SK-N-SH (cell line): Measurements from ENCODE around the gene RRM2. TPM values are rescaled to one million over a fixed set of nuclear protein-coding genes. Genes with fewer than 3 reads are reported as not detected.

Experiments
- CTCF ChIA-PET: fragments of 300-600, 350-600 bp; formaldehyde crosslinking; extraction: SDS; loops from one replicate; lab custom pipeline; 2021; lab: Yijun Ruan, JAX
- POLR2A ChIA-PET: fragments of 350-600 bp; sonication (Branson Sonifier 250); formaldehyde crosslinking; extraction: SDS; loops from one replicate; lab custom pipeline; 2020; ENCODE audit warnings: antibody characterized with exemption, inconsistent platforms; lab: Yijun Ruan, JAX
- DNase-seq: peaks from one replicate; pipeline ENCODE4 v3.0.0; 2012
- H2AFZ ChIP-seq: fragments of 200-600 bp; sonication (generic); 2 replicates; pipeline ENCODE4 v1.8.1; 2016; ENCODE audit warnings: antibody characterized with exemption, mild to moderate bottlenecking, low read depth
- H3F3A ChIP-seq: fragments of 200-600 bp; sonication (generic); replicated peaks from 2 replicates; pipeline ENCODE3; 2016; ENCODE audit warnings: antibody characterized with exemption, mild to moderate bottlenecking; ENCODE audit not compliant: insufficient read depth
- H3K27ac ChIP-seq, 2 experiments: fragments of 200-500 bp in 1 of 2; fragments of 200-600 bp in 1 of 2; sonication (Bioruptor generic) in 1 of 2; sonication (generic), shearing (Covaris generic) in 1 of 2; 2 replicates each; pipeline versions ENCODE4 v1.5.1 to v1.6.1; 2014 to 2016; ENCODE audit warnings: low read depth in 2 of 2, inconsistent platforms in 1 of 2, low read length in 1 of 2, mild to moderate bottlenecking in 1 of 2, mixed read lengths in 1 of 2
- H3K27me3 ChIP-seq: fragments of 200-600 bp; sonication (generic), shearing (Covaris generic); 2 replicates; pipeline ENCODE4 v1.6.1; 2016; ENCODE audit warnings: mixed run types; ENCODE audit not compliant: insufficient read depth
- H3K36me3 ChIP-seq, 2 experiments: fragments of 200-500 bp in 1 of 2; fragments of 200-600 bp in 1 of 2; sonication (Bioruptor generic) in 1 of 2; sonication (generic) in 1 of 2; replicated peaks in 1 of 2; 2 replicates each; pipeline versions ENCODE3 to v1.5.1; 2014 to 2016; ENCODE audit warnings: low read length in 1 of 2, mild to moderate bottlenecking in 1 of 2; ENCODE audit not compliant: insufficient read depth in 2 of 2, control insufficient read depth in 1 of 2
- H3K4me1 ChIP-seq, 2 experiments: fragments of 200-500 bp in 1 of 2; fragments of 200-600 bp in 1 of 2; sonication (Bioruptor generic) in 1 of 2; sonication (generic), shearing (Covaris generic) in 1 of 2; 2 replicates each; pipeline versions ENCODE4 v1.5.1 to v1.6.1; 2014 to 2016; ENCODE audit warnings: low read depth in 1 of 2, low read length in 1 of 2, mixed run types in 1 of 2; ENCODE audit not compliant: insufficient read depth in 2 of 2, control insufficient read depth in 1 of 2
- H3K4me2 ChIP-seq: fragments of 200-600 bp; sonication (generic), shearing (Covaris generic); 2 replicates; pipeline ENCODE4 v1.6.1; 2017; ENCODE audit warnings: mixed run types
- H3K4me3 ChIP-seq, 2 experiments: fragments of 200-500 bp in 1 of 2; fragments of 200-600 bp in 1 of 2; sonication (Bioruptor generic) in 1 of 2; sonication (generic), shearing (Covaris generic) in 1 of 2; 2 replicates each; pipeline versions ENCODE4 v1.5.1 to v1.8.1; 2014 to 2016; ENCODE audit warnings: low read depth in 2 of 2, inconsistent platforms in 1 of 2, low read length in 1 of 2, mild to moderate bottlenecking in 1 of 2, mixed read lengths in 1 of 2, moderate library complexity in 1 of 2
- H3K79me2 ChIP-seq: fragments of 200-600 bp; sonication (generic); 2 replicates; pipeline ENCODE4 v1.8.1; 2017; ENCODE audit warnings: mild to moderate bottlenecking; ENCODE audit not compliant: insufficient read depth
- H3K9ac ChIP-seq: fragments of 200-600 bp; sonication (generic); 2 replicates; pipeline ENCODE4 v1.6.1; 2017; ENCODE audit warnings: mixed run types
- H3K9me2 ChIP-seq: fragments of 200-600 bp; sonication (generic); 2 replicates; pipeline ENCODE4 v1.6.1; 2017; ENCODE audit warnings: mixed run types
- H3K9me3 ChIP-seq: fragments of 200-600 bp; sonication (generic); 2 replicates; pipeline ENCODE4 v1.6.1; 2017; ENCODE audit warnings: mixed run types, mild to moderate bottlenecking, moderate library complexity
- H4K20me1 ChIP-seq: fragments of 200-600 bp; sonication (generic); 2 replicates; pipeline ENCODE4 v1.6.1; 2017; ENCODE audit warnings: mild to moderate bottlenecking, mixed run types; ENCODE audit not compliant: insufficient read depth
- CHD2 ChIP-seq: fragments of 150-350 bp; IDR thresholded peaks from 2 replicates; pipeline ENCODE4 v1.6.1; 2018; ENCODE audit warnings: low read length; ENCODE audit not compliant: partially characterized antibody
- CTCF ChIP-seq: fragments of 200-600 bp; sonication (generic); IDR thresholded peaks from 2 replicates; pipeline ENCODE4 v1.6.1; 2017; ENCODE audit warnings: antibody characterized with exemption, mild to moderate bottlenecking, moderate library complexity
- EP300 ChIP-seq, 2 experiments: IDR thresholded peaks; 2 replicates each; pipeline versions ENCODE4 v1.4.0 to v1.6.1; 2012; ENCODE audit warnings: borderline replicate concordance in 1 of 2, low read depth in 1 of 2, low read length in 1 of 2
- EZH2phosphoT487 ChIP-seq: fragments of 200-600 bp; sonication (generic); IDR thresholded peaks from 2 replicates; pipeline ENCODE4 v1.6.1; 2017; ENCODE audit warnings: low read depth, mixed run types, mild to moderate bottlenecking, antibody characterized with exemption, moderate library complexity, borderline replicate concordance
- GABPA ChIP-seq: IDR thresholded peaks from 2 replicates; pipeline ENCODE4 v1.4.0; 2012; ENCODE audit warnings: low read depth, mild to moderate bottlenecking
- NFIC ChIP-seq: IDR thresholded peaks from 2 replicates; pipeline ENCODE4 v1.4.0; 2012; ENCODE audit warnings: borderline replicate concordance
- POLR2AphosphoS5 ChIP-seq: IDR thresholded peaks from 2 replicates; pipeline ENCODE4 v1.6.1; 2012; ENCODE audit warnings: low read depth, low read length
- RAD21 ChIP-seq: IDR thresholded peaks from 2 replicates; pipeline ENCODE4 v1.6.1; 2012; ENCODE audit warnings: mild to moderate bottlenecking, low read length
- RCOR1 ChIP-seq: fragments of 150-350 bp; IDR thresholded peaks from 2 replicates; pipeline ENCODE4 v1.6.1; 2017; ENCODE audit warnings: antibody characterized with exemption, low read length
- SIN3A ChIP-seq: IDR thresholded peaks from 2 replicates; pipeline ENCODE4 v1.6.1; 2012; ENCODE audit warnings: low read depth, mild to moderate bottlenecking, low read length, moderate library complexity, borderline replicate concordance
- SMC3 ChIP-seq: IDR thresholded peaks from 2 replicates; pipeline ENCODE4 v1.6.1; 2012; ENCODE audit warnings: low read depth, low read length, improper control_type of control experiment
- TAF1 ChIP-seq: IDR thresholded peaks from 2 replicates; pipeline ENCODE4 v1.6.1; 2012; ENCODE audit warnings: low read depth, mild to moderate bottlenecking, low read length, moderate library complexity, borderline replicate concordance
- TEAD4 ChIP-seq: IDR thresholded peaks from 2 replicates; pipeline ENCODE4 v1.4.0; 2012; ENCODE audit warnings: mild to moderate bottlenecking, borderline replicate concordance; ENCODE audit not compliant: insufficient read depth
- WGBS: methylation state at CpG from one replicate; pipeline ENCODE4 v1.1.6; 2017; ENCODE audit warnings: low lambda C conversion rate; 5-methylcytosine and 5-hydroxymethylcytosine counted together
- polyA plus RNA-seq, 3 experiments: library from polyadenylated mRNA; depleted of rRNA; stranded (reverse); fragments of >200 nt; gene quantifications; 2 replicates each; pipeline ENCODE4 v1.2.3, GENCODE V29; 2012
- TF ChIP-seq, protein P1 (sequence below): IDR thresholded peaks from 2 replicates; pipeline ENCODE4 v1.4.0; 2012; ENCODE audit warnings: low read depth, borderline replicate concordance
- TF ChIP-seq, protein P2 (sequence below): IDR thresholded peaks from 2 replicates; pipeline ENCODE4; 2012
- TF ChIP-seq, protein P3 (sequence below): IDR thresholded peaks from 2 replicates; pipeline ENCODE4 v1.4.0; 2012; ENCODE audit warnings: low read depth, borderline replicate concordance

RRM2 gene
- polyA plus RNA-seq, 1 of the 3 experiments (the other 2 are of a cell fraction) = 38.9 TPM

DNA sequence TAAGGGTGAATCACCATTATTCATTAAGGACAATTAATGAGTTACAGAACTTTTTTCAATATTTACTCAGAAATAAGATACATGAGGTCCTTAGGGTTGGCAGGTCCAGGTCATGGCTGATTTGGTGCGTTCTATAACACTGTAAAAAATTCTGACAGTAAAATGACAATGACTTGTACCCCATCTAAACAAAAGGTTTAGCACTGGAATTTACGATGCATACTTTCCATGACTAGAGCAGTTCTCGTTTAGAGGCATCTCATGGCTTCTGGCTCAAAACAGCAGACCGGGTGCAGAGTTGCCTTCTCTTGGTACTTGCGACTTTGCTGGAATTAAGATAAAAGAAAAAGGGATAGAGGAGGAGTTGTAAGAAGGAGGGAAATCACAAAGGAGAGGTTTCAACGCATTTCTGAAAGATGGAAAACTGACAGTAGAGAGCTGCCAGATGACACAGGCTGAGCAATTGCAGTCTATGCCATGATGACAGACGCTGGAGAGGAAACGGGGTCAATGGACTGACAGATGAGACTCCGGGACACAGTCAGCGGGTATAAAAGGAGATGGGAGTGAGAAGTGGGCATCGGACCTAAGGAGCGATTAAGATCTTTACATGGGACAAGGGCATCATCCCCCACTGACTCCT lies 38.2 kb upstream of the RRM2 start:
- Histone ChIP-seq H3K27ac (no peak overlapping the region), H3K4me1 (no peaks in the 10 kb centered on the region; a peak in 1 of 4 replicates), H3K9ac (no peak overlapping the region), H3K27me3 (peaks cover 25% of the 10 kb centered on the region), H3K9me3 (no peaks in the 10 kb centered on the region), H3K79me2 (no peaks in the 10 kb centered on the region), H3K9me2 (no peaks in the 10 kb centered on the region), H3K36me3 (no peaks in the 10 kb centered on the region), H4K20me1 (no peaks in the 10 kb centered on the region), H3K4me2 (no peak overlapping the region), H3F3A (peaks cover 7% of the 10 kb centered on the region), H3K4me3 (no peak overlapping the region), H2AFZ (no peak overlapping the region)
- DNase-seq = no peak
- 83% methylated on average over 12 of the region's 12 CpGs for WGBS
- TF ChIP-seq, protein P1, sequence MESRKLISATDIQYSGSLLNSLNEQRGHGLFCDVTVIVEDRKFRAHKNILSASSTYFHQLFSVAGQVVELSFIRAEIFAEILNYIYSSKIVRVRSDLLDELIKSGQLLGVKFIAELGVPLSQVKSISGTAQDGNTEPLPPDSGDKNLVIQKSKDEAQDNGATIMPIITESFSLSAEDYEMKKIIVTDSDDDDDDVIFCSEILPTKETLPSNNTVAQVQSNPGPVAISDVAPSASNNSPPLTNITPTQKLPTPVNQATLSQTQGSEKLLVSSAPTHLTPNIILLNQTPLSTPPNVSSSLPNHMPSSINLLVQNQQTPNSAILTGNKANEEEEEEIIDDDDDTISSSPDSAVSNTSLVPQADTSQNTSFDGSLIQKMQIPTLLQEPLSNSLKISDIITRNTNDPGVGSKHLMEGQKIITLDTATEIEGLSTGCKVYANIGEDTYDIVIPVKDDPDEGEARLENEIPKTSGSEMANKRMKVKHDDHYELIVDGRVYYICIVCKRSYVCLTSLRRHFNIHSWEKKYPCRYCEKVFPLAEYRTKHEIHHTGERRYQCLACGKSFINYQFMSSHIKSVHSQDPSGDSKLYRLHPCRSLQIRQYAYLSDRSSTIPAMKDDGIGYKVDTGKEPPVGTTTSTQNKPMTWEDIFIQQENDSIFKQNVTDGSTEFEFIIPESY = no peak
- no peak for TF ChIP-seq RAD21
- no peak for TF ChIP-seq SMC3
- TF ChIP-seq SIN3A = no peak
- no peak for TF ChIP-seq POLR2AphosphoS5
- TF ChIP-seq GABPA = no peak
- POLR2A ChIA-PET = no interaction called here
- CTCF ChIA-PET = interaction anchor here (0.8 to 36.2 kb wide), 7 partner anchors 8 to 351 kb away, joined by 3 to 946 read pairs (median 6); partner anchors contain the start of gene CYS1

- no peaks in the 10 kb centered on the region for H4K20me1 ChIP-seq
- no peak overlapping the region for H3K9ac ChIP-seq
- no peak overlapping the region for H3K27ac ChIP-seq
- DNase-seq = no peak
- ChIA-PET POLR2A (no interaction called here), CTCF (interaction anchor here (0.8 to 36.2 kb wide), 8 partner anchors 9 to 350 kb away, joined by 3 to 946 read pairs (median 5); partner anchors contain the start of gene CYS1)
- 77% methylated on average over 5 of the region's 6 CpGs for WGBS
- no peaks in the 10 kb centered on the region for H3K9me3 ChIP-seq
- H3K79me2 ChIP-seq = no peaks in the 10 kb centered on the region
- no peaks in the 10 kb centered on the region; a peak in 1 of 4 replicates for H3K4me1 ChIP-seq
- no peak overlapping the region for H3K4me2 ChIP-seq
- H3K27me3 ChIP-seq = peaks cover 24% of the 10 kb centered on the region
- H3K4me3 ChIP-seq = no peak overlapping the region
- H3K36me3 ChIP-seq = no peaks in the 10 kb centered on the region
- peaks cover 6% of the 10 kb centered on the region for H3F3A ChIP-seq
- no peaks in the 10 kb centered on the region for H3K9me2 ChIP-seq
- no peak overlapping the region for H2AFZ ChIP-seq
- no peak for TF ChIP-seq RCOR1
- TF ChIP-seq, protein P1 = no peak
- TF ChIP-seq, protein P2, sequence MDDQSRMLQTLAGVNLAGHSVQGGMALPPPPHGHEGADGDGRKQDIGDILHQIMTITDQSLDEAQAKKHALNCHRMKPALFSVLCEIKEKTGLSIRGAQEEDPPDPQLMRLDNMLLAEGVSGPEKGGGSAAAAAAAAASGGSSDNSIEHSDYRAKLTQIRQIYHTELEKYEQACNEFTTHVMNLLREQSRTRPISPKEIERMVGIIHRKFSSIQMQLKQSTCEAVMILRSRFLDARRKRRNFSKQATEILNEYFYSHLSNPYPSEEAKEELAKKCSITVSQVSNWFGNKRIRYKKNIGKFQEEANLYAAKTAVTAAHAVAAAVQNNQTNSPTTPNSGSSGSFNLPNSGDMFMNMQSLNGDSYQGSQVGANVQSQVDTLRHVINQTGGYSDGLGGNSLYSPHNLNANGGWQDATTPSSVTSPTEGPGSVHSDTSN = no peak
- no peak for TF ChIP-seq CTCF
- no peak for TF ChIP-seq TAF1
- no peak for TF ChIP-seq CHD2
- no peak for TF ChIP-seq GABPA
- no peak for TF ChIP-seq EZH2phosphoT487
- no peak for TF ChIP-seq SMC3
- TF ChIP-seq TEAD4 = no peak
- no peak for TF ChIP-seq SIN3A
- no peak for TF ChIP-seq EP300 (IDR thresholded peaks at IDR 0.05; ENCODE audit: borderline replicate concordance in 1 of 2, low read depth in 1 of 2, low read length in 1 of 2)
- TF ChIP-seq, protein P3, sequence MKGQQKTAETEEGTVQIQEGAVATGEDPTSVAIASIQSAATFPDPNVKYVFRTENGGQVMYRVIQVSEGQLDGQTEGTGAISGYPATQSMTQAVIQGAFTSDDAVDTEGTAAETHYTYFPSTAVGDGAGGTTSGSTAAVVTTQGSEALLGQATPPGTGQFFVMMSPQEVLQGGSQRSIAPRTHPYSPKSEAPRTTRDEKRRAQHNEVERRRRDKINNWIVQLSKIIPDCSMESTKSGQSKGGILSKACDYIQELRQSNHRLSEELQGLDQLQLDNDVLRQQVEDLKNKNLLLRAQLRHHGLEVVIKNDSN = no peak
- no peak for TF ChIP-seq RAD21
- no peak for TF ChIP-seq NFIC
Observed at GRCh38 chr2:10085043-10085667, 37.4 kb upstream of the RRM2 start.
